WTC11 (cell line): ENCODE measurements around the gene ATP6V0E1.

Experiments used
- CREB1 ChIP-seq: sonication (generic); formaldehyde crosslinking; IDR thresholded peaks from 2 replicates; pipeline ENCODE4 v1.8.0; 2023; ENCODE audit warnings: mild to moderate bottlenecking, missing genetic modification reagents
- SMAD4 ChIP-seq: sonication (generic); formaldehyde crosslinking; IDR thresholded peaks from 2 replicates; pipeline ENCODE4 v1.8.0; 2022; ENCODE audit warnings: mild to moderate bottlenecking, missing genetic modification reagents
- USF2 ChIP-seq: sonication (generic); formaldehyde crosslinking; IDR thresholded peaks from 2 replicates; pipeline ENCODE4 v1.8.1; 2023; ENCODE audit warnings: mild to moderate bottlenecking, missing genetic modification reagents, moderate library complexity
- TF ChIP-seq, protein P1 (sequence below): fragments of 200-600 bp; IDR thresholded peaks from 2 replicates; pipeline ENCODE4 v1.8.0; 2022; ENCODE audit warnings: antibody characterized with exemption
- TF ChIP-seq, protein P2 (sequence below): sonication (generic); formaldehyde crosslinking; IDR thresholded peaks from 2 replicates; pipeline ENCODE4 v1.8.1; 2022; ENCODE audit warnings: missing genetic modification reagents, borderline replicate concordance

DNA sequence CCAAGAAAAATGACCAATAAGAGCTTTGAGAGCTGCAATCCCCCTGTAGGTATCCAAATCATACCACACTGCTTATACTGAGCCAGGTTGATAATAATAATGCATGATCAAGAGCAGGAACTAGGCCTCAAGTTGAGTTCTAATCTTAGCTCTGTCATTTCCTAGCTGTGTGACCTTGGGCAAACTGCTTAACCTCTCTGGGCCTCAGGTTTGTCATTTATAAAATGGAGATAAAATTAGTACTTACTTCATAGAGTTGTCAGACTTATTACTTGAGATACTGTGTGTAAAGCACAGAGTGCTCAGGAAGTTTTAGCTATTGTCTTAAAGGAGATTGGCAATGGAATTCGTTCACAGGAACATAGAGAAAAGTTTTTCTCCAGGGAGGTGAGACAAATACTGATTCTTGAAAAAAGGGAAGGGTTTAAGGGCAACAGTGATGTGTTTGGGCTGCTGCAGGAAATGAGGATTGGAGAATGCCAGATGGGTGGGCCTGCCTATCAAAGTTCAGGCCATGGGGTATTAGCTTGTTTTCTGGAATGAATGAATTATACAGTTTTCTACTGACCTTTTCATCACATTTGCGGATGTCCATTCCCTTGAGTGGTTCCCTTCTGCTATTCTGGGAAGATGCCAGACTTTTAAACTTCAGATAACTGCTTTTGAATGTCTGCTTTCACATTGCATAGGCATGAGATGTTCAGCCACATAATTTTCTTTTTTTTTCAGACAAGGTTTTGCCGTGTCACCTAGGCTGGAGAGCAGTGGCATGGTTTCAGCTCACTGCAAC lies 10.2 kb upstream of the ATP6V0E1 start:
- TF ChIP-seq USF2 (no peak), CREB1 (CRISPR knock-in tag) (no peak), SMAD4 (CRISPR knock-in tag) (no peak)
- TF ChIP-seq, protein P1, sequence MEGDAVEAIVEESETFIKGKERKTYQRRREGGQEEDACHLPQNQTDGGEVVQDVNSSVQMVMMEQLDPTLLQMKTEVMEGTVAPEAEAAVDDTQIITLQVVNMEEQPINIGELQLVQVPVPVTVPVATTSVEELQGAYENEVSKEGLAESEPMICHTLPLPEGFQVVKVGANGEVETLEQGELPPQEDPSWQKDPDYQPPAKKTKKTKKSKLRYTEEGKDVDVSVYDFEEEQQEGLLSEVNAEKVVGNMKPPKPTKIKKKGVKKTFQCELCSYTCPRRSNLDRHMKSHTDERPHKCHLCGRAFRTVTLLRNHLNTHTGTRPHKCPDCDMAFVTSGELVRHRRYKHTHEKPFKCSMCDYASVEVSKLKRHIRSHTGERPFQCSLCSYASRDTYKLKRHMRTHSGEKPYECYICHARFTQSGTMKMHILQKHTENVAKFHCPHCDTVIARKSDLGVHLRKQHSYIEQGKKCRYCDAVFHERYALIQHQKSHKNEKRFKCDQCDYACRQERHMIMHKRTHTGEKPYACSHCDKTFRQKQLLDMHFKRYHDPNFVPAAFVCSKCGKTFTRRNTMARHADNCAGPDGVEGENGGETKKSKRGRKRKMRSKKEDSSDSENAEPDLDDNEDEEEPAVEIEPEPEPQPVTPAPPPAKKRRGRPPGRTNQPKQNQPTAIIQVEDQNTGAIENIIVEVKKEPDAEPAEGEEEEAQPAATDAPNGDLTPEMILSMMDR: no peak
- TF ChIP-seq, protein P2, sequence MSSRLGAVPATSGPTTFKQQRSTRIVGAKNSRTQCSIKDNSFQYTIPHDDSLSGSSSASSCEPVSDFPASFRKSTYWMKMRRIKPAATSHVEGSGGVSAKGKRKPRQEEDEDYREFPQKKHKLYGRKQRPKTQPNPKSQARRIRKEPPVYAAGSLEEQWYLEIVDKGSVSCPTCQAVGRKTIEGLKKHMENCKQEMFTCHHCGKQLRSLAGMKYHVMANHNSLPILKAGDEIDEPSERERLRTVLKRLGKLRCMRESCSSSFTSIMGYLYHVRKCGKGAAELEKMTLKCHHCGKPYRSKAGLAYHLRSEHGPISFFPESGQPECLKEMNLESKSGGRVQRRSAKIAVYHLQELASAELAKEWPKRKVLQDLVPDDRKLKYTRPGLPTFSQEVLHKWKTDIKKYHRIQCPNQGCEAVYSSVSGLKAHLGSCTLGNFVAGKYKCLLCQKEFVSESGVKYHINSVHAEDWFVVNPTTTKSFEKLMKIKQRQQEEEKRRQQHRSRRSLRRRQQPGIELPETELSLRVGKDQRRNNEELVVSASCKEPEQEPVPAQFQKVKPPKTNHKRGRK (CRISPR knock-in tag): no peak
